HG03060 (cell line): ENCODE results near the gene CMTM8.

Source experiments
- ATAC-seq: cut with Tn5 transposase; IDR thresholded peaks from one replicate; pipeline ENCODE4 v1.9.1; 2021; ENCODE audit warnings: low read depth, moderate number of reproducible peaks; ENCODE audit not compliant: unreplicated experiment

CMTM8 gene

GRCh38 chr3:32303977-32304881 lies 65.7 kb downstream of the CMTM8 start:
- no peak for ATAC-seq

- ATAC-seq, result no peak
Observed at GRCh38 chr3:32305361-32305876, 66.9 kb downstream of the CMTM8 start.

GRCh38 chr3:32306072-32306471 lies 67.6 kb downstream of the CMTM8 start:
- ATAC-seq, result no peak

- no peak for ATAC-seq
Observed at GRCh38 chr3:32307591-32307990, 69.1 kb downstream of the CMTM8 start.

- ATAC-seq, result no peak
Observed at GRCh38 chr3:32308378-32308777, 69.9 kb downstream of the CMTM8 start.

- ATAC-seq, result no peak
Observed at GRCh38 chr3:32309654-32310242, 71.3 kb downstream of the CMTM8 start.

GRCh38 chr3:32310336-32310735 lies 71.9 kb downstream of the CMTM8 start:
- no peak for ATAC-seq

- ATAC-seq, result no peak
Observed at GRCh38 chr3:32310918-32311839, 72.7 kb downstream of the CMTM8 start.

- ATAC-seq, result no peak
Observed at GRCh38 chr3:32312251-32312650, 73.8 kb downstream of the CMTM8 start.

GRCh38 chr3:32313169-32313568 lies 74.7 kb downstream of the CMTM8 start:
- ATAC-seq, result no peak

- ATAC-seq, result no peak
Observed at GRCh38 chr3:32313723-32314473, 75.4 kb downstream of the CMTM8 start.

- ATAC-seq, result no peak
Observed at GRCh38 chr3:32315441-32315840, 77.0 kb downstream of the CMTM8 start.

GRCh38 chr3:32316319-32316718 lies 77.8 kb downstream of the CMTM8 start:
- ATAC-seq, result no peak

GRCh38 chr3:32316976-32317375 lies 78.5 kb downstream of the CMTM8 start:
- ATAC-seq, result no peak

GRCh38 chr3:32319607-32320006 lies 81.1 kb downstream of the CMTM8 start:
- ATAC-seq, result no peak

- ATAC-seq, result no peak
Observed at GRCh38 chr3:32320080-32320479, 81.6 kb downstream of the CMTM8 start.

- ATAC-seq, result no peak
Observed at GRCh38 chr3:32321095-32321790, 82.8 kb downstream of the CMTM8 start.

- no peak for ATAC-seq
Observed at GRCh38 chr3:32322311-32322710, 83.8 kb downstream of the CMTM8 start.

- no peak for ATAC-seq
Observed at GRCh38 chr3:32323604-32324003, 85.1 kb downstream of the CMTM8 start.
